Measurements from ENCODE around the gene SIPA1L3.

DNA sequence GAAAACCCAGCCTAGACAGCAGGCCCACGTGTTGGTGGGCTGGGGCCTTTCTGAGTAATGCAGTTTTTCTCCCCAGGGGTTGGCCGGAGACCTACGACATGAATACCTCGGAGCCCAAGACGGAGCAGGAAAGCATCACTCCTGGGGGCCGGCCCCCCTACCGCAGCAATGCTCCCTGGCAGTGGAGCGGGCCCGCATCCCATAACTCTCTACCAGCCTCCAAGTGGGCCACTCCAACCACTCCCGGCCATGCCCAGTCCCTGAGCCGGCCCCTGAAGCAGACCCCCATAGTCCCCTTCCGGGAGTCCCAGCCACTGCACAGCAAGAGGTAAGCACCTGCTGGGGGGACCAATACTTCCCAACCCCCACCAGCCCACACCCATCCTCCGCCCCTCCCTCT lies 234.1 kb downstream of the SIPA1L3 start:
- no peak for TF ChIP-seq CTCF (conservative IDR thresholded peaks at IDR 0.05)
- TF ChIP-seq ZFX (IDR thresholded peaks at IDR 0.05), result no peak

Data from C4-2B (cell line).